ENCODE data around the gene DUSP22. TPM values are rescaled to one million over a fixed set of nuclear protein-coding genes. Genes with fewer than 3 reads are reported as not detected.

DUSP22 gene
- total RNA-seq, 1 donor from 2014 or later, result 61.2 TPM

DNA sequence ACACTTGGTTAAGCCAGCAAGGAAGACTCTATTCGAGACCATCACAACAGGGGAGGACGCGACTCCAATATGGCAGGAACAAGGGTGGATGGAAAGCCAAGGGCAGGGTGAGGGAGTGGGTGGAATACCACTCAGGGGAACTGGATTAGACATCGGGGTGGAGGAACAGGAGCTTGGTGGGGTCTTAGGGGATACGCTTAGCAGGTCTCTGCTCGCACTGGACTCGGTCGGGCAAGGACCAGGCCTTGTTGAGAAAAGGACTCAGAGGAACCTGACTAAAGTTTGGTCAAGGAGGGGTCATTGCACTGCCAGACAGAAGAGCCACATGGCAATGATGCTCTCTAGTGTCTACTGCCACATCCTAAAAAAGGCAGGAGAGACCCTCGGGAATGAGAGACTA lies 10.5 kb downstream of the DUSP22 start:
- H3K36me3 ChIP-seq, result no peaks in the 10 kb centered on the region
- intact Hi-C loops (cut with DNase I), result no loop called here
- H3K27me3 ChIP-seq, result no peaks in the 10 kb centered on the region
- H3K4me3 ChIP-seq, result no peak overlapping the region
- H3K9me3 ChIP-seq, result no peaks in the 10 kb centered on the region
- DNase-seq (no peak), ATAC-seq (no peak)
- peaks cover 18% of the 10 kb centered on the region for H3K4me1 ChIP-seq
- H3K27ac ChIP-seq, result no peak overlapping the region
- TF ChIP-seq, protein P1, sequence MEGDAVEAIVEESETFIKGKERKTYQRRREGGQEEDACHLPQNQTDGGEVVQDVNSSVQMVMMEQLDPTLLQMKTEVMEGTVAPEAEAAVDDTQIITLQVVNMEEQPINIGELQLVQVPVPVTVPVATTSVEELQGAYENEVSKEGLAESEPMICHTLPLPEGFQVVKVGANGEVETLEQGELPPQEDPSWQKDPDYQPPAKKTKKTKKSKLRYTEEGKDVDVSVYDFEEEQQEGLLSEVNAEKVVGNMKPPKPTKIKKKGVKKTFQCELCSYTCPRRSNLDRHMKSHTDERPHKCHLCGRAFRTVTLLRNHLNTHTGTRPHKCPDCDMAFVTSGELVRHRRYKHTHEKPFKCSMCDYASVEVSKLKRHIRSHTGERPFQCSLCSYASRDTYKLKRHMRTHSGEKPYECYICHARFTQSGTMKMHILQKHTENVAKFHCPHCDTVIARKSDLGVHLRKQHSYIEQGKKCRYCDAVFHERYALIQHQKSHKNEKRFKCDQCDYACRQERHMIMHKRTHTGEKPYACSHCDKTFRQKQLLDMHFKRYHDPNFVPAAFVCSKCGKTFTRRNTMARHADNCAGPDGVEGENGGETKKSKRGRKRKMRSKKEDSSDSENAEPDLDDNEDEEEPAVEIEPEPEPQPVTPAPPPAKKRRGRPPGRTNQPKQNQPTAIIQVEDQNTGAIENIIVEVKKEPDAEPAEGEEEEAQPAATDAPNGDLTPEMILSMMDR (IDR thresholded peaks at IDR 0.05), result no peak

DNA sequence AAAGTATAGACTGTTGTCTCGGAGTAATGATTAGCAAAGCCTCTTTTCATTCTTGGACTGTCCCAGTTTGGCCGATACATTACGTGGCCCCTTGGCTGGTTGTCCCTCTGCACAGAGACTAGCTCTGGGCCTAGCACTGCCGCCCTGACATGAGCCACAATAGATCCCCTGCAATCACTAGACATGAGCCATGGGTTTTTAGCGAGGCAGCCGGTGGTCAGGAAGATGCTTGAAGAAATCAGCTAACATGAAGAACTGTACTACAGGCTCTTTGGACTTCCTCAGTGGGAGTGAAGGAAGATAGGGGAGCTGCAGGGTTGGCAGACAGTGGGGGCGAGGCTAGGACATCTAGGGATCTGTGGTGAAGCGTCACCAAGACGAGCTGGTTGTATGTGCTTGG lies 11.0 kb downstream of the DUSP22 start:
- H3K27ac ChIP-seq, result no peak overlapping the region
- H3K4me1 ChIP-seq, result peaks cover 13% of the 10 kb centered on the region
- no peaks in the 10 kb centered on the region for H3K9me3 ChIP-seq
- intact Hi-C loops (cut with DNase I), result no loop called here
- ATAC-seq (no peak), DNase-seq (peak; percentile 59)
- H3K36me3 ChIP-seq, result no peaks in the 10 kb centered on the region
- TF ChIP-seq, protein P1 (IDR thresholded peaks at IDR 0.05), result no peak
- H3K27me3 ChIP-seq, result no peaks in the 10 kb centered on the region
- no peak overlapping the region for H3K4me3 ChIP-seq

DNA sequence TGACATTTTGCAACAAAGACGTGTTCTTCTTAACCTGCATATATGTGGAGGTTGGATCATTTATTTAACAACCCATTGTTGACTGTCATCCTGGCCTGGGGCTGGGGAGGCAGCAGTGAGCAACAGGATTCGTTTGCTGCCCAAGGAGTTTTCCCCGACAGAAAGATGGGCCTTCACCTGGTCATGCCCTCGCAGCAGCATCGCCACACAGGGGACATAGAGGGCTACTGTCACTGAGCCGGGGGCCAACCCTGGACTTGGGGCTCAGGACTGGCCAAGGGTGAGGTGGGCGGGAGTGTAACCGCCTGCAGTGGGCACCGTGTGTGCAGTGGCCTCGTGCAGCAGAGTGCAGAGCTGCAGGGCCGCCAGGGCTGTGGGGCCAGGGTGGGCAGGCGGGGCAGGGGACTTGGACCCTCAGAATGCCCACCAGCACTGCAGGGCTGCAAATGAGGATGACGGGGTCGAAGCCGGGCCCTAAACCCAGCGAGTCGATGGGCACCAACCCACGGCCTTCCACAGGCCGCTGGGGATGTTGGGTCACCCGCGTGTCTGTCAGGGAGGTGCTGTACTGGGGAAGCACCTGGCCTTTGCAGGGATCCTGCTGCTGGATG lies 11.8 kb downstream of the DUSP22 start:
- Histone ChIP-seq H3K36me3 (no peaks in the 10 kb centered on the region), H3K27me3 (no peaks in the 10 kb centered on the region), H3K27ac (no peak overlapping the region), H3K4me3 (no peak overlapping the region), H3K4me1 (peaks cover 11% of the 10 kb centered on the region), H3K9me3 (no peaks in the 10 kb centered on the region)
- TF ChIP-seq, protein P1 (IDR thresholded peaks at IDR 0.05), result no peak
- intact Hi-C loops (cut with DNase I), result no loop called here
- peak; percentile 9 for ATAC-seq
- DNase-seq, result peak; percentile 70

DNA sequence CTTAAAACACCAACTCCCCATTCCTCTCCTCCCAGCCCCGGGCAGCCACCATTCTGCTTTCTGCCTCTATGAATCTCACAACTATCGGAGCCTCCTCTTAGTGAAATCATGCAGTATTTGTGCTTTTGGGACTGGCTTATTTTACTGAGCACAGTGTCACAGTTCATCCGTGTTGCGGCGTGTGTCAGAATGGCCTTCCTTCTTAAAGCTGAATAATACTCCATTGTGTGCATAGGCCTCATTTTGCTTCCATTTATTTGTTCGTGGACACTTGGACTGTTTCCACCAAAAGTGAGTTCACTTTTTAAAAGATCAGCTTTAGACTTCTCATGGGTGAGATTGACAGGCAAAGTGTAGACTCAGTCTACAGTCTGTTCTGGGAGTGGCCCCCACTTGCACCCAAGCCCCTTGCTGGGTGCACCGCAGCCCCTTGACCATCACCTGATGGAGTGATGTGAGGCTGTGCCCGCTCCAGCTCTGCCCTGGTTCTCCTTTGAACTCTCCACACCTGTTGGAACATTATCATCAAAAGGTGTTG lies 12.6 kb downstream of the DUSP22 start:
- Histone ChIP-seq H3K4me1 (peaks cover 7% of the 10 kb centered on the region), H3K27ac (no peak overlapping the region), H3K36me3 (no peaks in the 10 kb centered on the region), H3K4me3 (no peak overlapping the region), H3K9me3 (no peaks in the 10 kb centered on the region), H3K27me3 (no peaks in the 10 kb centered on the region)
- TF ChIP-seq, protein P1 (IDR thresholded peaks at IDR 0.05), result no peak
- intact Hi-C loops (cut with DNase I), result no loop called here
- DNase-seq (no peak), ATAC-seq (no peak)

DNA sequence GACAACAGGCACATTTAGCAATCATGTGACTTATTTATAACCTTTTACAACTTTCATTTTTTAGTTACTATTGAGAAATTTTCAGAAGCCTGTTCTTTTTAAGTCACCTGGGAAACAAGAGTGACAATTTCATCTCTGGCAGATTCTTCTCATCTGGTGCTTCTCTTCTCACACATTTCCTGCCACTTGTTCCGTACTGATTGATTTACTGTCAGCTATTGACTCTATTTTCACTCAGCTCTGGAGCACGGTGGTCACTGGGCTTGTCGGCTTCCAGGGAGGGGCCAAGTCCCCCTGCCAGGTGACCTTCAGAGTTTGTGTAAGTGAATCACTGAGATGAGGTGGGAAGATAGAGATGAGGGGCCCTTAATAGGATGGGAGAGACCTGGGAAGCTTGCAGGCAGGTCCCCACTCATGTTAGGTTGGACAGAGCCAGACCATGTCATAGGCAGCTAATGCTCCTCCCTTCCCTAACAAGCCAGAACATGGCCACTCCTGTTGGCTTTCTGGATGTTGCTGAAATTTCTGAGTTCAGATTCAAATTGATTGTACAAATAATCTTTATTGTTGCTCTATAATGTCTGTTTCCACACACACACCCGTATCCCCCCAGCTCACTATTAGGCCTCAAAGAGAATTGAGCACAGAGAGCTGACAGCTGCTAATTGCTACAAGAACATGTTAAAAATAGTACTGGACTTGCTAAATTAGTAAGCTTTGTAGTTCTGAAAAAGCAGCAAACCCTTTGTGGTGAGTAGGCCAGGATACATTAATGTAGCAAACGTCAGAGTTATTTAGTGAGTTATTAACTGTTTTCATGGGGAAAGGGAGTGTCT lies 13.3 kb downstream of the DUSP22 start:
- DNase-seq (no peak), ATAC-seq (no peak)
- no peak overlapping the region for H3K4me3 ChIP-seq
- no peaks in the 10 kb centered on the region for H3K36me3 ChIP-seq
- no peak overlapping the region for H3K27ac ChIP-seq
- no peaks in the 10 kb centered on the region for H3K9me3 ChIP-seq
- intact Hi-C loops (cut with DNase I), result no loop called here
- H3K4me1 ChIP-seq, result peaks cover 6% of the 10 kb centered on the region
- H3K27me3 ChIP-seq, result no peaks in the 10 kb centered on the region
- TF ChIP-seq, protein P1 (IDR thresholded peaks at IDR 0.05), result no peak
